8988T (cell line): Measurements from ENCODE around the gene PTPA.

ENCODE experiments used
- DNase-seq: peaks from one replicate; pipeline ENCODE4 v3.0.0; 2011

PTPA gene

GRCh38 chr9:129084087-129084486, 27.1 kb upstream of the PTPA start:
- DNase-seq = no peak

- no peak for DNase-seq
Observed at GRCh38 chr9:129089246-129089645, 22.0 kb upstream of the PTPA start.

DNA sequence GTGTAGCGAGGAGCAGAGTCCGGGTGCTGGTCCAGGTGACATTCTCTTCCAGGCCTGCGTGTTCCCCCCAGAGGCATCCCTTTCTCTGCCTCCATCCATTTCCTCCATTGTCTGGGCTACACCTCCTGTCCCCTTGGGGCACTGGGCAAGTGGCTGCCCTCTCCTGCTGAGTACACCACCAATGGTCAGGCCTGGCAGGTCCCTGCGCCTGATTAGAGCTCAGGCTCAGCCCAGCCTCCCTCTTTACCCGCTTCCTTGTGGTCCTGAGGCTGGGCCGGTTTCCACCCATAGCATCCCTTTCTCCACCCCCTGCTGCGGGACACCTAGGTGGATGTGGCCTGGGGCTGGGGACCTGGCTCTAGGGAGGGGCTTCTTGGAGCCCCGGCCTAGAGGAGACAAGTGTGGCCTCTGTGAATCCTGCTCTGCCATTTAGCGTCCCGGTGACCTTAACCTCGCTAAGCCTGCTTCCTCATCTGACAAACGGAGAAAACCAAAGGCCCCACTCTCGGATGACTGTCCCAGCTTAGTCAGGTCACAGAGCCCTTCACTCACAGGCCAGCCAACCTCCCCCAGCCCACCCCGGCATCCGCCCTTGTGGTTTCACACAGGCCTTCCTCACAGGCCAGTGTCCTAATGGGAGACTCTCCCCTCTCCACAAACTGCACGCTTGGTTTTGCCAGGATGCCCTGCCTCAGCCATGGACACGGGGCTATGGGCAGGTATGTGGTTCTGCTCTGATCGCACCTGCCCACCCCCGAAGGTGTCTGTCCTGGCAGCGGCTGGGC, 17.4 kb upstream of the PTPA start:
- DNase-seq = no peak

- no peak for DNase-seq
Observed at GRCh38 chr9:129094387-129095169, 16.6 kb upstream of the PTPA start.

- DNase-seq = no peak
Observed at GRCh38 chr9:129095170-129095667, 16.0 kb upstream of the PTPA start.

DNA sequence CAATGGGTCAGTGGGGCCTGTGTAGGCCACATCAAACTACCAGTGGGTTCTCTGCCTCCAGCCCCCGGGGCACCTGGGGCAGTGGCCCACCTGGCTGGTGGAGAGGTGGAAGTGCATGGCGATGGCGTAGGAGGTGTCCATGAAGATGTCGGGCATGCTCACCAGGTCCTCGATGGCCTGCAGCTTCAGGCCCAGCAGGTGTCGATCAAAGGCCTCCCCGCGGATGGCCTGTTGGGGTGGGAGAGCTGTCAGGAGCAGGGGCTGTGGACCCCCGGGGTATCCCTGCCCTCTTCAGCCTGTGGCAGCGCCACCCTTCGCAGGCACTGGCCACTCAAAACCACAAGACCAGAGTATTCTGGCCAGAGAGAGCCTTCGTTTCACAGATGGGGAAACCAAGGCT, 15.3 kb upstream of the PTPA start:
- no peak for DNase-seq

GRCh38 chr9:129097671-129098306, 13.4 kb upstream of the PTPA start:
- no peak for DNase-seq

DNA sequence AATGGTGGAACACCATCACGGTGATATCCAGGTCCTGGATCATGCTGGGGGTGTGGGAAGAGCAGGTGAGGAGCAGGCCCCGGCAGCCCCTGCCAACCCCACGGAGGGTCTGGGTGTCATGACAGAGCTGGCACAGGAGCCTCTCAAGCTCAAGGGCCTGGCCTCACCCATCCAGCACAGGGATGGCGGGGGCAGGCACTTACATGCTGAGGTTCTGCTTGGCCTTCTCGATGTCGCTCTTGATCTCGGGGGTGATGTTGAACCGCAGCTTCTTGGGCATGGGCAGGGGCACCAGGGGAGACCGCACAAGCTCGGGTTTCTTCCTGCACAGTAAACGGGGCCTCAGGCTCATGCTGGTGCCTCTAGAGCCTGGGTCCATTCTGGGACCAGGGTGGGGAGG, 12.9 kb upstream of the PTPA start:
- no peak for DNase-seq

DNA sequence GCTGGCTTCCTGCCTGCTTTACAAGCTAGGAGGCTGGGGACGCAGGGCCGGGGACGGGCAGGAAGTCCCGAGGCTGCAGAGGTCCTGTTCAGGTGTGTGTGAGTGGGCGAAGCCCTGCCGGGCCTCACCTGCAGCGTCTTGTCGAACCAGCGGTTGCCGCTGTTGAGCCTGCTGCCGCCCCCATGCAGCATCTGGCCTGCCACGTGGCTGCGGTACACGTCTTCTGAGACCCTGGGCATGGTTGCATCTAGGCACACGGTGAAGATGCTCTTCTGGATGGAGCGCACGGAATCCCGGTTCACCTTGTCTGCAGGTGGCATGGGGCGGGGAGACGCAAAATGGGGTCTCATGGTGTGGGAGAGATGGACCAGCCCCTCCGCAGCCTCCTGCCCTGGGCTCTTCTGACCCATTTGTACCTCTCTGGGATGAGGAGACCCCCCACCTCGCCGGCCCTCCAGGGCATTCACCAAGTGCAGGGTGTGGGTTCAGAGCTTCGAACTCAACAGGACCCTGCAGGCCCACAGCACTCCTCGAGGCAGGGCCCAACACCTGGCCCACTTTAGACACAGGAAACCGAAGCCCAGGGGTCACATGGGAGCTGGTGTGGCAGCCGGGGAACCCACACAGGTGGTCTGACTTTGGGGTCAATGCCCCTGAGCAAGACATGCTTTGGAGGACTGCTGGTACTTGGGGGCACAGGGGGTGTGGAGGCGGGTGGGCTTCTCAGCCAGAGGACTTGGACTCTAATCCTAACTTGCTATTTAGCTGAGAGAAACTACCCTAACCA, 10.6 kb upstream of the PTPA start:
- no peak for DNase-seq

GRCh38 chr9:129101279-129101678, 9.9 kb upstream of the PTPA start:
- no peak for DNase-seq

GRCh38 chr9:129102095-129102525, 9.1 kb upstream of the PTPA start:
- no peak for DNase-seq

- DNase-seq = peak; percentile 89
Observed at GRCh38 chr9:129102791-129103594, 8.2 kb upstream of the PTPA start.

- no peak for DNase-seq
Observed at GRCh38 chr9:129103595-129103965, 7.6 kb upstream of the PTPA start.

GRCh38 chr9:129104051-129104450, 7.2 kb upstream of the PTPA start:
- DNase-seq = no peak

DNA sequence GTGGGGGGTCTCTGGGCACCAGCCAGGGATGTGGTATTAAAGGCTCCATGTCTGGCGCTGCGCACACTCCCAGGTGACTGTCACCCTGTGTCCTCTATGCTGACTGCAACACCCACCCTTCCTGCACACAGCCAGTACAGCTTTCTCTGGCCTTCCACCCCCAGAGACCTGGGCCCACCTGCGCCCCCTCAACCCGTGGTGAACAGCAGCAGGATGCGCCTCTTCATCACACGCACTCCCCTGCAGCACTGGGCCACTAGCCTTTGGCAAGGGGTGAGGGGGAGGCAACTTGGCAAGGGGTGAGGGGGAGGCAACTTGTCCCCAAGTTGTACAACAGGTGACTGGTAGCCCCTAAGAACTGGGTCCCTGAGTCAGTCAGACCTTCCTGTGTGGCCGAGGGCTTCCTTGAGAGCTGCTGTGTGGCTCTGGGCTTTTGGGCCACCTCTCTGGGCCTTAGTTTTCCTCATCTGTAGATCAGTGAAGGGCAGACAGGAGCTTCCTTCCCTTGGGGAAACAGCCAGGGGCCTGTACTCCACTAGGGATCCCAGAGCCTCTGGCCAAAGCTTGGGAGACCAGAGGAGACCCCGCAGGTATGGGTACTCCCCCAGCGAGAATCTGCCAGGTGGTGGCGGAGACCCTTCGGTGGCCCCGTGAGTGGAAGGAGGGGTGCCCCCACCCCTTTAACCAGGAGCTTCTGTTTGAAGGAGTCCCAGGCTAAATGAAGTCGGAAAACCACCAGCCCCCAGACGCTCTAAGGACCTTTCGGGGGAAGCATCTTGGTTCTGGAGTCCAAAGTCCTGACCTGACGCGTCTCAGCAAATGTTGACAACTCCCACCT, 5.1 kb upstream of the PTPA start:
- no peak for DNase-seq

DNA sequence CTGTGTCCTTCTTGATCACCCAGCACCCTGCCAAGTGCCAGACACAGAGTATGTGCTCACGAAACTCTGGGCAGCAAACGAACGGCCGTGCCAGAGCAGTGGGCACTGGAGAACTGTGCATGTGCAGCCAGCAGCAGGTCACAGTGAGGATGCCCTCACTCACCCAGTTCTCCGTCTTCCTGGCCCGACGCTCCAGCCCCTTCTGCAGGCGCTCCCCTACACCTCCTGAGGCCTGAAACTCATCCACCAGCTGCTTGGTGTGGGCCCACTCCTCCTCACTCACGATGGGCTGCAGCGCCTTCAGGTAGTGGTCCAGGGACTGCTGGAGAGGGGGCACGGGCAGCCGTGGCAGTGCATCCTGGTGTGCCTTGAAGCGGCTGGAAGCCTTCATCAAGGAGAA, 3.6 kb upstream of the PTPA start:
- DNase-seq = no peak

GRCh38 chr9:129108083-129108804, 3.0 kb upstream of the PTPA start:
- no peak for DNase-seq

DNA sequence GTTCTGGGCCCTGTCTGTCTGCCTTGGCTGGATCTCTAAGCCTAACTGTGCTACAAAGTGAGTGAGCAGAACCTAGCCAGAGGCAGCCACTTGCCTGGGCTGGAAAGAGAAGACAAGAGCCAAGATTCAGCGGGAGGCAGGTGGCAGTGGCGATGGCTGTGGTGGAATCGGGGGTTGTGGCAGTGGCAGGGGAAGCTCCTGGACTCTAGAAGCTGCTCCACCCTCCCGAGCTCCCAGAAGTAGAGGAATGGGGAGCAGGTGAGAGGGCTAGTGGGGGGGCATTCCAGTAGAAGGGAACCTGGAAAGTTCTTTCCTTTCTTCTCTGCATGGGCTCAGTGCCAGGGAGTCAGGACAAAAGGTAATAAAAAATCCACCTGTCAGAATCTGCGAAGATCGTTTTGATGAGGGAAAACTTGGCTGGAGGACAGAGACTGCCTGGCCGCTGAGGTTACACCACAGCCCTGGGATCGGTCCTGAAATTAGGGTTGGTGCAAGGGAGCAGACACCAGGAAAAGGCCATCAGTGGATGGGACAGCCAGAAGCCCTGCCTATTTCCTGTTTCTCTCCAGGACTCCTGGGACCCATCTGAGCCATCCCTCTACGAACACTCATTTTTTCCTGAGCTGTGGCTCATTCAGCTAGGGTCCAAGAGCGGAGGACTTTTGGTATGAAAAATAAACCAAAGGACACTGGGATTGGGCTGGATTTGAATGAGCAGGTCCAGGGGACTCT, 2.2 kb upstream of the PTPA start:
- no peak for DNase-seq

- peak; percentile 71 for DNase-seq
Observed at GRCh38 chr9:129109537-129109903, 1.7 kb upstream of the PTPA start.
